HG03520 (cell line): Measurements from ENCODE around the gene ATXN7L3.
"Not testable (repeated sequence)": the region's sequence is repeated elsewhere in the genome, so short reads cannot be mapped to it uniquely, and the experiment has no call there.

ENCODE experiments used
- ATAC-seq: cut with Tn5 transposase; IDR thresholded peaks from one replicate; pipeline ENCODE4 v1.9.1; 2021; ENCODE audit warnings: mild to moderate bottlenecking, moderate library complexity; ENCODE audit not compliant: unreplicated experiment

The ATXN7L3 gene

GRCh38 chr17:44199553-44200477, at the start of gene ATXN7L3:
Gene ATXN7L3, minus strand, starts transcription at chr17:44199884. Its CDS starts 1,814 bp downstream, at chr17:44198070.
- ATAC-seq, result peak; percentile 48

GRCh38 chr17:44247876-44248736, 48.4 kb upstream of the ATXN7L3 start:
- no peak for ATAC-seq

GRCh38 chr17:44247440-44247841, 47.8 kb upstream of the ATXN7L3 start:
- ATAC-seq, result no peak

GRCh38 chr17:44241106-44241624, 41.5 kb upstream of the ATXN7L3 start:
- no peak for ATAC-seq

GRCh38 chr17:44237886-44238285, 38.2 kb upstream of the ATXN7L3 start:
- ATAC-seq, result not testable (repeated sequence)

GRCh38 chr17:44236444-44236991, 36.8 kb upstream of the ATXN7L3 start:
- ATAC-seq, result no peak

GRCh38 chr17:44235583-44235936, 35.9 kb upstream of the ATXN7L3 start:
- ATAC-seq, result no peak

- no peak for ATAC-seq
Measured at GRCh38 chr17:44233582-44233981, 33.9 kb upstream of the ATXN7L3 start.

- no peak for ATAC-seq
Measured at GRCh38 chr17:44232061-44232460, 32.4 kb upstream of the ATXN7L3 start.

GRCh38 chr17:44230140-44230539, 30.5 kb upstream of the ATXN7L3 start:
- ATAC-seq, result no peak

GRCh38 chr17:44229090-44229489, 29.4 kb upstream of the ATXN7L3 start:
- ATAC-seq, result no peak

GRCh38 chr17:44223541-44224071, 23.9 kb upstream of the ATXN7L3 start:
- no peak for ATAC-seq

GRCh38 chr17:44222112-44222869, 22.6 kb upstream of the ATXN7L3 start:
- ATAC-seq, result no peak

- ATAC-seq, result no peak
Measured at GRCh38 chr17:44221862-44222111, 22.1 kb upstream of the ATXN7L3 start.

- ATAC-seq, result no peak
Measured at GRCh38 chr17:44221084-44221861, 21.6 kb upstream of the ATXN7L3 start.

GRCh38 chr17:44220213-44221083, 20.8 kb upstream of the ATXN7L3 start:
- no peak for ATAC-seq

- no peak for ATAC-seq
Measured at GRCh38 chr17:44219616-44220212, 20.0 kb upstream of the ATXN7L3 start, which contains the start of gene UBTF. Gene UBTF, minus strand, starts transcription at chr17:44219675. Its CDS starts 1,446 bp downstream, at chr17:44218229.

- ATAC-seq, result peak; percentile 32
Measured at GRCh38 chr17:44219108-44219615, 19.5 kb upstream of the ATXN7L3 start.
